Endothelial cell of umbilical vein (primary cell): ENCODE results near the gene MAP3K19. TPM values are rescaled to one million over a fixed set of nuclear protein-coding genes. Genes with fewer than 3 reads are reported as not detected.
A peak's percentile ranks its signal among the peaks of the same experiment; 100 is the strongest.

Experiments
- BruUV-seq: library from RNA; stranded (reverse); fragments of 400-500 nt; replicated peaks from 2 replicates; lab custom pipeline; 2021; lab: Mats Ljungman, UMichigan
- CTCF ChIA-PET: fragments of 300-600, 350-600 bp; sonication (Branson Sonifier 250); formaldehyde crosslinking; loops from one replicate; lab custom pipeline; 2021; ENCODE audit warnings: antibody characterized with exemption, inconsistent platforms; lab: Charles Lee
- POLR2A ChIA-PET: fragments of 300-600, 350-600 bp; sonication (Branson Sonifier 250); formaldehyde crosslinking; loops from one replicate; lab custom pipeline; 2021; ENCODE audit warnings: antibody characterized with exemption, inconsistent platforms; lab: Charles Lee
- DNase-seq: peaks from one replicate; pipeline ENCODE4 v3.0.0-alpha.2; 2011; ENCODE audit warnings: low read depth, low spot score
- FAIRE-seq: peaks from 2 replicates; lab custom pipeline; 2011; peaks lifted over from hg19 to GRCh38; lab: Jason Lieb, UNC
- H2AFZ ChIP-seq: 2 replicates; pipeline ENCODE4 v1.6.0; 2012; ENCODE audit warnings: low read depth, low read length, control low read depth, inconsistent platforms
- H3K27ac ChIP-seq: 2 replicates; pipeline ENCODE4 v1.5.1; 2011; ENCODE audit warnings: low read depth, mild to moderate bottlenecking, control low read depth, low read length, moderate library complexity; ENCODE audit not compliant: insufficient read depth
- H3K27me3 ChIP-seq, 2 experiments: 2 replicates each; pipeline versions ENCODE4 v1.6.0 to v1.6.1; 2011; ENCODE audit warnings: low read length in 2 of 2, mixed read lengths in 1 of 2; ENCODE audit not compliant: control insufficient read depth in 2 of 2, insufficient read depth in 2 of 2
- H3K36me3 ChIP-seq, 2 experiments: 2 replicates in 1 of 2; 3 replicates in 1 of 2; pipeline ENCODE4 v1.5.1; 2011; ENCODE audit warnings: low read length in 2 of 2, mild to moderate bottlenecking in 1 of 2, moderate library complexity in 1 of 2; ENCODE audit not compliant: control insufficient read depth in 2 of 2, insufficient read depth in 2 of 2; ENCODE audit errors: extremely low read depth in 1 of 2
- H3K4me1 ChIP-seq: 3 replicates; pipeline ENCODE4 v1.5.1; 2011; ENCODE audit warnings: mild to moderate bottlenecking, low read length; ENCODE audit not compliant: control insufficient read depth, insufficient read depth; ENCODE audit errors: extremely low read depth
- H3K4me2 ChIP-seq: 2 replicates; pipeline ENCODE4 v1.6.1; 2011; ENCODE audit warnings: low read length, control low read depth, mixed read lengths; ENCODE audit not compliant: insufficient read depth
- H3K4me3 ChIP-seq, 3 experiments: fragments of 200-600 bp in 1 of 3; sonication (generic), shearing (Covaris generic) in 1 of 3; replicated peaks in 1 of 3; 2 replicates each; pipeline ENCODE4 v1.5.1; 2011 to 2016; ENCODE audit warnings: control low read depth in 3 of 3, low read length in 3 of 3, mild to moderate bottlenecking in 2 of 3, inconsistent platforms in 1 of 3, low read depth in 1 of 3, moderate library complexity in 1 of 3; ENCODE audit not compliant: insufficient read depth in 1 of 3
- H3K79me2 ChIP-seq: 2 replicates; pipeline ENCODE4 v1.6.0; 2012; ENCODE audit warnings: low read length, inconsistent platforms; ENCODE audit not compliant: control insufficient read depth, insufficient read depth
- H3K9ac ChIP-seq: replicated peaks from 2 replicates; pipeline ENCODE3; 2011; ENCODE audit warnings: low read length, control low read depth; ENCODE audit not compliant: insufficient read depth; ENCODE audit errors: extremely low read depth
- H3K9me1 ChIP-seq: replicated peaks from 3 replicates; pipeline ENCODE4 v1.6.0; 2011; ENCODE audit warnings: mild to moderate bottlenecking, low read length; ENCODE audit not compliant: control insufficient read depth, insufficient read depth; ENCODE audit errors: extremely low read depth
- H3K9me3 ChIP-seq: replicated peaks from 2 replicates; pipeline ENCODE4 v1.5.1; 2012; ENCODE audit warnings: low read length, inconsistent platforms; ENCODE audit not compliant: control insufficient read depth, insufficient read depth
- H4K20me1 ChIP-seq: replicated peaks from 2 replicates; pipeline ENCODE3; 2011; ENCODE audit warnings: mild to moderate bottlenecking, low read length; ENCODE audit not compliant: control insufficient read depth, insufficient read depth; ENCODE audit errors: extremely low read depth
- CTCF ChIP-seq, 2 donors: IDR thresholded peaks; 1 replicate in 1 of 2; 2 replicates in 1 of 2; pipeline ENCODE4 v1.5.1; 2011; ENCODE audit warnings: low read length in 2 of 2, mild to moderate bottlenecking in 2 of 2, moderate library complexity in 2 of 2, control low read depth in 1 of 2, inconsistent platforms in 1 of 2, low read depth in 1 of 2; ENCODE audit not compliant: insufficient read depth in 1 of 2; ENCODE audit errors: extremely low read depth in 1 of 2
- EZH2 ChIP-seq: IDR thresholded peaks from 2 replicates; pipeline ENCODE4 v1.6.1; 2012; ENCODE audit warnings: borderline replicate concordance, low read depth, mild to moderate bottlenecking, moderate library complexity, low read length, inconsistent platforms; ENCODE audit not compliant: severe bottlenecking
- GATA2 ChIP-seq: IDR thresholded peaks from 2 replicates; pipeline ENCODE4 v1.7.0; 2011; ENCODE audit warnings: low read depth, mild to moderate bottlenecking, moderate library complexity, mixed read lengths, low read length; ENCODE audit not compliant: insufficient read length, insufficient read depth
- MAX ChIP-seq: IDR thresholded peaks from 2 replicates; pipeline ENCODE4 v1.6.1; 2011; ENCODE audit not compliant: insufficient read depth, insufficient read length
- POLR2AphosphoS5 ChIP-seq: IDR thresholded peaks from 2 replicates; pipeline ENCODE4 v1.6.1; 2012; ENCODE audit warnings: low read depth, mild to moderate bottlenecking, control low read depth, low read length, moderate library complexity; ENCODE audit not compliant: insufficient read depth
- dilution Hi-C: fragments of 300-500 bp; cut with MboI; formaldehyde crosslinking; loops from one replicate; pipeline ENCODE4 v1.15.0; 2019; ENCODE audit warnings: low sequenced_read_pairs; ENCODE audit not compliant: extremely low pct_ligation_motif_present
- intact Hi-C: fragments of 100-400 bp; cut with micrococcal nuclease; formaldehyde crosslinking; loops from one replicate; pipeline ENCODE4 v1.10.0; 2022
- polyA plus RNA-seq, 4 experiments: library from polyadenylated mRNA; depleted of rRNA in 3 of 4; stranded (reverse) in 3 of 4; unstranded in 1 of 4; fragments of >200 nt; gene quantifications; 2 replicates each; pipeline versions ENCODE4 v1.2.1 to v1.2.3, GENCODE V29; 2011 to 2012; ENCODE audit warnings: missing spikeins in 1 of 4
- total RNA-seq: library from RNA; stranded (reverse); gene quantifications from 2 replicates; pipeline ENCODE4 v1.2.3, GENCODE V29; 2021

Gene MAP3K19
- total and polyA plus RNA-seq, 2 donors (not counting 3 experiments of a cell fraction or from before 2014, with no cell fraction given) = not detected

- H3K9me1 ChIP-seq = no peaks in the 10 kb centered on the region
- ChIA-PET CTCF (interaction anchor here (0.6 to 3.7 kb wide), 50 partner anchors 9 to 1396 kb away, joined by 3 to 80 read pairs (median 4); partner anchors contain the start of genes MCM6, R3HDM1, UBXN4 and ZRANB3), POLR2A (no interaction called here)
- H2AFZ ChIP-seq = no peak overlapping the region
- H3K4me2 ChIP-seq = no peak overlapping the region
- H4K20me1 ChIP-seq = no peaks in the 10 kb centered on the region
- FAIRE-seq = peak; percentile 75
- no peak overlapping the region for H3K4me3 ChIP-seq
- peak; percentile 34 for DNase-seq
- H3K27me3 ChIP-seq = peaks cover 10 to 31% of the 10 kb centered on the region in 2 experiments
- BruUV-seq = no TSS peak
- TF ChIP-seq POLR2AphosphoS5 (no peak), CTCF (IDR thresholded peaks at IDR 0.05; ENCODE audit: extremely low read depth in 1 of 2, insufficient read depth in 1 of 2, low read depth in 1 of 2, low read length in 2 of 2) (peak; percentile 15 to 33), GATA2 (no peak), EZH2 (no peak), MAX (no peak)
- intact Hi-C loops = loop anchor here (1.0 kb wide), 2 partner anchors 721 to 808 kb away; no protein-coding TSS in a partner anchor
- no peaks in the 10 kb centered on the region for H3K4me1 ChIP-seq
- H3K27ac ChIP-seq = no peak overlapping the region
- no peaks in the 10 kb centered on the region for H3K79me2 ChIP-seq
- H3K9ac ChIP-seq = no peak overlapping the region
- no peaks in the 10 kb centered on the region for H3K36me3 ChIP-seq
- dilution Hi-C loops = no loop called here
- H3K9me3 ChIP-seq = no peaks in the 10 kb centered on the region
These were observed 58.1 kb downstream of the MAP3K19 start for GRCh38 chr2:134988994-134989605.
